Tibial artery (tissue), 4 donors: ENCODE data around the gene TERB1.

Experiments used
- DNase-seq, 2 donors: peaks; one replicate each; pipeline ENCODE4 v3.0.0-alpha.2; 2019
- H3K27ac ChIP-seq, 2 donors: fragments of 200-600 bp; sonication (generic) in 1 of 2; 1 replicate in 1 of 2; 2 replicates in 1 of 2; pipeline ENCODE4 v1.5.1; 2018 to 2019; ENCODE audit warnings: mild to moderate bottlenecking in 1 of 2
- H3K27me3 ChIP-seq, 2 donors: fragments of 200-600 bp; sonication (generic) in 1 of 2; one replicate each; pipeline versions ENCODE4 v1.5.1 to v1.6.0; 2016 to 2019
- H3K36me3 ChIP-seq, 3 donors: fragments of 200-600 bp; sonication (generic) in 2 of 3; one replicate each; pipeline ENCODE4 v1.5.1; 2016 to 2019; ENCODE audit warnings: mild to moderate bottlenecking in 2 of 3
- H3K4me1 ChIP-seq, 4 donors: fragments of 200-600 bp; sonication (generic) in 2 of 4; 1 replicate in 3 of 4; 2 replicates in 1 of 4; pipeline ENCODE4 v1.5.1; 2016 to 2019
- H3K4me3 ChIP-seq, 2 donors: fragments of 200-600 bp; sonication (generic) in 1 of 2; 1 replicate in 1 of 2; 2 replicates in 1 of 2; pipeline ENCODE4 v1.5.1; 2018 to 2019; ENCODE audit warnings: mild to moderate bottlenecking in 2 of 2
- H3K9me3 ChIP-seq, 3 donors: fragments of 200-600 bp; sonication (generic) in 1 of 3; one replicate each; pipeline ENCODE4 v1.5.1; 2016 to 2019
- intact Hi-C: fragments of 100-400 bp; cut with DNase I; formaldehyde crosslinking; loops from one replicate; pipeline ENCODE4 v1.15.0; 2023; ENCODE audit warnings: low total_unique reads
- TF ChIP-seq, protein P1 (sequence below), 2 experiments: fragments of 200-600 bp in 1 of 2; fragments of 450-650 bp in 1 of 2; IDR thresholded peaks; one replicate each; pipeline ENCODE4 v1.5.1; 2017 to 2019; ENCODE audit warnings: antibody characterized with exemption in 2 of 2, mild to moderate bottlenecking in 1 of 2, moderate library complexity in 1 of 2

The TERB1 gene

GRCh38 chr16:66840883-66841282, 39.5 kb upstream of the TERB1 start:
- peaks cover 6 to 31% of the 10 kb centered on the region in 2 donors for H3K27me3 ChIP-seq
- no peak overlapping the region for H3K27ac ChIP-seq
- TF ChIP-seq, protein P1, sequence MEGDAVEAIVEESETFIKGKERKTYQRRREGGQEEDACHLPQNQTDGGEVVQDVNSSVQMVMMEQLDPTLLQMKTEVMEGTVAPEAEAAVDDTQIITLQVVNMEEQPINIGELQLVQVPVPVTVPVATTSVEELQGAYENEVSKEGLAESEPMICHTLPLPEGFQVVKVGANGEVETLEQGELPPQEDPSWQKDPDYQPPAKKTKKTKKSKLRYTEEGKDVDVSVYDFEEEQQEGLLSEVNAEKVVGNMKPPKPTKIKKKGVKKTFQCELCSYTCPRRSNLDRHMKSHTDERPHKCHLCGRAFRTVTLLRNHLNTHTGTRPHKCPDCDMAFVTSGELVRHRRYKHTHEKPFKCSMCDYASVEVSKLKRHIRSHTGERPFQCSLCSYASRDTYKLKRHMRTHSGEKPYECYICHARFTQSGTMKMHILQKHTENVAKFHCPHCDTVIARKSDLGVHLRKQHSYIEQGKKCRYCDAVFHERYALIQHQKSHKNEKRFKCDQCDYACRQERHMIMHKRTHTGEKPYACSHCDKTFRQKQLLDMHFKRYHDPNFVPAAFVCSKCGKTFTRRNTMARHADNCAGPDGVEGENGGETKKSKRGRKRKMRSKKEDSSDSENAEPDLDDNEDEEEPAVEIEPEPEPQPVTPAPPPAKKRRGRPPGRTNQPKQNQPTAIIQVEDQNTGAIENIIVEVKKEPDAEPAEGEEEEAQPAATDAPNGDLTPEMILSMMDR (IDR thresholded peaks at IDR 0.05): no peak
- DNase-seq: no peak
- no peaks in the 10 kb centered on the region for H3K9me3 ChIP-seq
- H3K4me1 ChIP-seq: peaks cover 8 to 22% (median 21%) of the 10 kb centered on the region in 4 donors
- intact Hi-C loops: no loop called here
- H3K36me3 ChIP-seq: no peaks in the 10 kb centered on the region
- no peak overlapping the region for H3K4me3 ChIP-seq

GRCh38 chr16:66834746-66835145, 33.4 kb upstream of the TERB1 start:
- H3K27ac ChIP-seq: no peak overlapping the region
- TF ChIP-seq, protein P1 (IDR thresholded peaks at IDR 0.05): no peak
- no peaks in the 10 kb centered on the region for H3K9me3 ChIP-seq
- no peak for DNase-seq
- H3K36me3 ChIP-seq: no peaks in the 10 kb centered on the region
- H3K27me3 ChIP-seq: no peaks in the 10 kb centered on the region
- intact Hi-C loops: loop anchor here (5.0 to 10.0 kb wide), 2 partner anchors 33 to 180 kb away; no protein-coding TSS in a partner anchor
- peaks cover 0 to 4% (median 4%) of the 10 kb centered on the region in 4 donors for H3K4me1 ChIP-seq
- no peak overlapping the region for H3K4me3 ChIP-seq

- no peak for DNase-seq
- intact Hi-C loops: loop anchor here (5.0 to 10.0 kb wide), 2 partner anchors 35 to 178 kb away; no protein-coding TSS in a partner anchor
- peaks cover 0 to 4% (median 3%) of the 10 kb centered on the region in 3 donors for H3K36me3 ChIP-seq
- H3K9me3 ChIP-seq: no peaks in the 10 kb centered on the region
- H3K27ac ChIP-seq: no peak overlapping the region
- TF ChIP-seq, protein P1 (IDR thresholded peaks at IDR 0.05): no peak
- H3K4me1 ChIP-seq: peaks cover 0 to 19% (median 15%) of the 10 kb centered on the region in 4 donors
- H3K4me3 ChIP-seq: no peak overlapping the region
- H3K27me3 ChIP-seq: no peaks in the 10 kb centered on the region
Observed at GRCh38 chr16:66832661-66833305, 31.4 kb upstream of the TERB1 start.

- H3K4me3 ChIP-seq: no peak overlapping the region
- no peak overlapping the region for H3K27ac ChIP-seq
- intact Hi-C loops: loop anchor here (5.0 to 10.0 kb wide), 2 partner anchors 35 to 177 kb away; no protein-coding TSS in a partner anchor
- DNase-seq: no peak
- H3K36me3 ChIP-seq: peaks cover 0 to 10% (median 9%) of the 10 kb centered on the region in 3 donors
- no peaks in the 10 kb centered on the region for H3K27me3 ChIP-seq
- H3K4me1 ChIP-seq: peaks cover 0 to 21% (median 15%) of the 10 kb centered on the region in 4 donors
- TF ChIP-seq, protein P1 (IDR thresholded peaks at IDR 0.05): no peak
- no peaks in the 10 kb centered on the region for H3K9me3 ChIP-seq
Observed at GRCh38 chr16:66832190-66832589, 30.8 kb upstream of the TERB1 start.

DNA sequence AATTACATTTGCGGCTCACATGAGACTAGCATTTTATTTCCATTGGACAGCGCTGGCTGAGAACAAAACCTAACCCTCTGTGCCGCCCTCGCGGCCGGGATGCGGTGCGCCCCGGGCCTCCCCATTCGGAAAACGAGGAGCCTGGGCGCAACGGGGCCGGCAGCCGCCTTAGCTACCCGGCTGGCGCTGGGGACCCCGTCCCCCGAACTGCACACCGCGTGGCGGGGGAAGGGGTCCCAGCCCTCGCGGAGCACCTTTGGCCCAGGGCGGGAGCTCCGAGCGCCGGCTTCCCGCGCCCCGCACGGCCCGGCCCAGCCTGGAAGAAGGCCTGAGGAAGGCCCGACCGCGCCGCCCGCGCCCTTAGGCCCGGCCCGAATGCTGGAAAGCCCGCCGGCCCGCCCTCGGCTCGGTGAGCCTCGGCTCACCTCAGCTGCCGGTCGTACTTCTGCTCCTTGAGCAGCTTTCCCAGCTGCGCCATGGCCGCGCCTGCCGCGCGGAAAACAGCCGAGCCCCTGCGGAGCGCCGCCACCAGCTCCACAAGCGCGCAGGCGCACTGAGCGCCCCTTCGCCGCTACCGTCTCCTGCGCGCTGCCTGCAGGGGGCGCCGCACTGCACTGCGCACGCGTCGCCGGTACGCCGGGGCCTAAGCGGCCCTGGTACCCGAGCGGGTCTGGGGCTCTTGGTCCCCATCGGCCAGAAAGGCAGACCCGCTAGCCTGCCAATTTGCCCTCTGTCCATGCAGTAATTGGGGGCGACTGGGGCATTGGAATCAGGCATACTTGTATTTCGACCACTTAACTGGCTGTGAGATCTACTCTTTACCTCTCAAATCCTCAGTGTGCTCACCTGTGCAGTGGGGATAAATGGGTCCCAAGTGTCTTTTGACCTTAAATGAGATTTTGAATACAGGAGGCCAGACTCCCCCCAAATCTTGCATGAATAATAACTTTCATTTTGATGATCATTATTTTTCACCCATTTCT, 29.3 kb upstream of the TERB1 start, which contains the start of gene NAE1:
Gene NAE1 (minus strand): TSS at position 555 of the 983 bp plus-strand sequence. CDS start 77 bp downstream, at position 478.
- H3K36me3 ChIP-seq: peaks cover 5 to 23% (median 19%) of the 10 kb centered on the region in 3 donors

More for the DNA sequence above, 29.3 kb upstream of the TERB1 start, which contains the start of gene NAE1:
- H3K4me1 ChIP-seq: peaks cover 0 to 21% (median 15%) of the 10 kb centered on the region in 4 donors
- intact Hi-C loops: loop anchor here (5.0 to 10.0 kb wide), 2 partner anchors 37 to 176 kb away; no protein-coding TSS in a partner anchor
- DNase-seq: peak; percentile 71 to 89
- no peaks in the 10 kb centered on the region for H3K27me3 ChIP-seq
- H3K27ac ChIP-seq: peak within 1 kb of the TSS; percentile 91 to 97
- peak within 1 kb of the TSS; percentile 75 to 96 for H3K4me3 ChIP-seq
- TF ChIP-seq, protein P1 (IDR thresholded peaks at IDR 0.05): peak; percentile 97
- no peaks in the 10 kb centered on the region for H3K9me3 ChIP-seq
